Glutamatergic neuron (in vitro differentiated cells): ENCODE measurements around the gene MTG1. TPM values are rescaled to one million over a fixed set of nuclear protein-coding genes. Genes with fewer than 3 reads are reported as not detected.
A peak's percentile ranks its signal among the peaks of the same experiment; 100 is the strongest.

ENCODE experiments used
- DNase-seq: peaks from one replicate; pipeline ENCODE4 v3.0.0; 2022
- H3K27ac Mint-ChIP-seq: one replicate; pipeline ENCODE4 v1.8.0; 2020; ENCODE audit warnings: mild to moderate bottlenecking, mixed read lengths, inconsistent platforms; ENCODE audit not compliant: unreplicated experiment
- H3K27me3 Mint-ChIP-seq: one replicate; pipeline ENCODE4 v1.8.0; 2020; ENCODE audit warnings: mild to moderate bottlenecking, moderate library complexity, mixed read lengths, inconsistent platforms; ENCODE audit not compliant: unreplicated experiment
- H3K36me3 Mint-ChIP-seq: one replicate; pipeline ENCODE4 v1.8.0; 2020; ENCODE audit warnings: mild to moderate bottlenecking, mixed read lengths, inconsistent platforms; ENCODE audit not compliant: unreplicated experiment
- H3K4me1 Mint-ChIP-seq: one replicate; pipeline ENCODE4 v1.8.0; 2020; ENCODE audit warnings: mild to moderate bottlenecking, low read depth, mixed read lengths, inconsistent platforms; ENCODE audit not compliant: unreplicated experiment
- H3K4me3 Mint-ChIP-seq: one replicate; pipeline ENCODE4 v1.8.0; 2020; ENCODE audit warnings: mild to moderate bottlenecking, mixed read lengths, inconsistent platforms; ENCODE audit not compliant: unreplicated experiment
- H3K9me3 Mint-ChIP-seq: one replicate; pipeline ENCODE4 v1.8.0; 2020; ENCODE audit warnings: mild to moderate bottlenecking, moderate library complexity, mixed read lengths, inconsistent platforms; ENCODE audit not compliant: unreplicated experiment
- total RNA-seq: library from RNA; stranded (reverse); fragmentation: NEBNext Ultra II Directional; extraction: Animal tissue kit (Norgen Biotek cat#: 25700); gene quantifications from one replicate; pipeline ENCODE4 v1.2.1, GENCODE V29; 2021; ENCODE audit not compliant: unreplicated experiment
- TF ChIP-seq, protein P1 (sequence below): fragments of 200-600 bp; sonication (generic); IDR thresholded peaks from one replicate; pipeline ENCODE4 v1.5.0; 2021; ENCODE audit not compliant: partially characterized antibody, unreplicated experiment

The MTG1 gene
- total RNA-seq, 1 donor from 2014 or later, result 76.4 TPM

DNA sequence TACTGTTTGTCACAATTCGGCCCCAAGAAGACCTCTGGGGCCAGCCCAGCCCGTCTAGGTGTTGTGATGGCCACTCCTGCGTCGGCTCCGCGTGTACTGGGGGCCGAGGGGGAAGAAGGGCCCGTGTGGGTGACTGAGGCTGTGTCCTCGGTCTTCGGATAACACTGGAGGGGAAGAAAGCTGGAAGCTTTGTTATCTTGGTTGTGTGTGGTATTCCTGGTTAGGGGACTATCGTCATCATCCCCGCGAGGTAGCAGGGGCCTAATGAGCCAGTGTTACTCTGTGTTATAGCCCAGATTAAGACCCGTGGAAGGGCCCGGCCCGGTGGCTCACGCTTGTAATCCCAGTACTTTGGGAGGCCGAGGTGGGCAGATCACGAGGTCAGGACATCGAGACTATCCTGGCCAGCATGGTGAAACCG is 854 bp downstream of the MTG1 start:
- peaks cover 4% of the 10 kb centered on the region for H3K4me1 Mint-ChIP-seq
- H3K27me3 Mint-ChIP-seq, result no peaks in the 10 kb centered on the region
- peak overlapping the region; percentile 97 for H3K4me3 Mint-ChIP-seq
- TF ChIP-seq, protein P1, sequence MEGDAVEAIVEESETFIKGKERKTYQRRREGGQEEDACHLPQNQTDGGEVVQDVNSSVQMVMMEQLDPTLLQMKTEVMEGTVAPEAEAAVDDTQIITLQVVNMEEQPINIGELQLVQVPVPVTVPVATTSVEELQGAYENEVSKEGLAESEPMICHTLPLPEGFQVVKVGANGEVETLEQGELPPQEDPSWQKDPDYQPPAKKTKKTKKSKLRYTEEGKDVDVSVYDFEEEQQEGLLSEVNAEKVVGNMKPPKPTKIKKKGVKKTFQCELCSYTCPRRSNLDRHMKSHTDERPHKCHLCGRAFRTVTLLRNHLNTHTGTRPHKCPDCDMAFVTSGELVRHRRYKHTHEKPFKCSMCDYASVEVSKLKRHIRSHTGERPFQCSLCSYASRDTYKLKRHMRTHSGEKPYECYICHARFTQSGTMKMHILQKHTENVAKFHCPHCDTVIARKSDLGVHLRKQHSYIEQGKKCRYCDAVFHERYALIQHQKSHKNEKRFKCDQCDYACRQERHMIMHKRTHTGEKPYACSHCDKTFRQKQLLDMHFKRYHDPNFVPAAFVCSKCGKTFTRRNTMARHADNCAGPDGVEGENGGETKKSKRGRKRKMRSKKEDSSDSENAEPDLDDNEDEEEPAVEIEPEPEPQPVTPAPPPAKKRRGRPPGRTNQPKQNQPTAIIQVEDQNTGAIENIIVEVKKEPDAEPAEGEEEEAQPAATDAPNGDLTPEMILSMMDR, result no peak
- no peak for DNase-seq
- H3K9me3 Mint-ChIP-seq, result peaks cover 7% of the 10 kb centered on the region
- peak overlapping the region; percentile 97 for H3K27ac Mint-ChIP-seq
- no peaks in the 10 kb centered on the region for H3K36me3 Mint-ChIP-seq

DNA sequence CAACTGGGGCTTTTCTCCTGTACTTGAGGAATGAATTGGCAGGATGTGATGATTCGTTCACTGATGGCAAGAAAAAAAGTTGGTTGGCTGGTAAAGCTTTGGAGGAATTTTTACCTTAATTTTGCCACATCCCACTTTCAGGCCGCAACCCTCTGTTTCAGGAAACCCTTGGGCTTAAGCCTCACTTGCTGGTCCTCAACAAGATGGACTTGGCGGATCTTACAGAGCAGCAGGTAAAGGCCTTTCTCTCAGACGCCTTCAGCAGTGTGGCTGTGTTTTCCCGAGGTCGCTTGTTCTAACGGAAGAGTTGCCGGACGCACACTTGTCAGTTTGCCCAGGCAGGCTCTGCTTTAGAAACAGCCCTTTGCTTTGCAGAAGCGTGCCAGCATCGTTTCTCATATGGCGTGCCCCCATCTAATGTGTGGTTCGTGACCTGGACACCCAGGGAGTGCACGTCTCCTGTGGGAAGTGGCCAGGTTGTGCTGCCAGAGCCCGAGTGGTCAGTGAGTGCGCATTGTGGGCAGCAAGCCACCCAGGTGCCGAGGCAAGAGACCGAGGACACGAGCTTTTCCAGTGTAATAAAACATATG is 2.2 kb downstream of the MTG1 start:
- no peaks in the 10 kb centered on the region for H3K36me3 Mint-ChIP-seq
- no peaks in the 10 kb centered on the region for H3K27me3 Mint-ChIP-seq
- no peak for DNase-seq
- H3K27ac Mint-ChIP-seq, result peak overlapping the region; percentile 35
- H3K4me1 Mint-ChIP-seq, result peaks cover 4% of the 10 kb centered on the region
- TF ChIP-seq, protein P1, result no peak
- peak overlapping the region; percentile 97 for H3K4me3 Mint-ChIP-seq
- H3K9me3 Mint-ChIP-seq, result peaks cover 7% of the 10 kb centered on the region

DNA sequence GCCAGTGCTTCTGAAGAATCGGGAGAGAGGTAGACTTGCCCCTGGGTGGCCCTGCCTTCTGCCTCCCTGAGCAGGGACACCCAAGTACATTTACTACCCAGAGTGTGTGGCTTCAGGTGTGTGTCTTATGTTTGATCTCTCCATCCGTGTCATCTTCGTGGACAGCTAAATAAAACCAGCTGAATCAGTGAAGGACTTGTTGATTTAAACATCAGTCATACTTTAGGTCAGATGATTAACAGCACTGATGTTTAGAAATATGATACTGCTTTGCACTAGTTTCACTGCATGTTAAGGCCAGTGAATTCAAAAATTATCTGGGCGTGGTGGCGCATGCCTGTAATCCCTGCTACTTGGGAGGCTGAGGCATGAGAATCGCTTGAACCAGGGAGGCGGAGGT is 4.0 kb downstream of the MTG1 start:
- H3K27ac Mint-ChIP-seq, result no peak overlapping the region
- H3K9me3 Mint-ChIP-seq, result peaks cover 7% of the 10 kb centered on the region
- H3K36me3 Mint-ChIP-seq, result peaks cover 6% of the 10 kb centered on the region
- H3K4me1 Mint-ChIP-seq, result peaks cover 4% of the 10 kb centered on the region
- TF ChIP-seq, protein P1, result no peak
- no peak overlapping the region for H3K4me3 Mint-ChIP-seq
- H3K27me3 Mint-ChIP-seq, result no peaks in the 10 kb centered on the region
- no peak for DNase-seq

DNA sequence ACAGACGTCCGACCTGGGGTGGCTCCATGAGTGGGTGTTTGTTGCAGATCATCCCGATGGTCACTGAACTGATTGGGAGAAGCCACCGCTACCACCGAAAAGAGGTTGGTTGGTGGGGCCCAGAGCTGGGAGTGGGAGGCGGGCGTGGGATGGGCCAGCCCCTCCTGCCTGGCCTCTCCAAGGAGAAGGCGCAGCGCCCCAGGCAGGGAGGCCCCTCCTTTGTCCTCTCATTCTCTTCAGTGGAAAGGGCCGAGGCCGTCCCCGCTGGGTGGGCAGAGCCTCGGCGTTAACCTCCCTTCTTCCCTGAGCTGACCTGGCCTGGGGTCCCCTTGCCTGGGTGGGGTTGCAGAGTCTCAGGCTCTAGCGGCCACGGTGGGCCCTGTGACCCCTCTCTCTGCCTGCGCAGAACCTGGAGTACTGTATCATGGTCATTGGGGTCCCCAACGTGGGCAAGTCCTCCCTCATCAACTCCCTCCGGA is 5.2 kb downstream of the MTG1 start:
- no peak overlapping the region for H3K27ac Mint-ChIP-seq
- peaks cover 12% of the 10 kb centered on the region for H3K36me3 Mint-ChIP-seq
- peaks cover 4% of the 10 kb centered on the region for H3K4me1 Mint-ChIP-seq
- DNase-seq, result no peak
- H3K4me3 Mint-ChIP-seq, result no peak overlapping the region
- H3K9me3 Mint-ChIP-seq, result peaks cover 3% of the 10 kb centered on the region
- peaks cover 3% of the 10 kb centered on the region for H3K27me3 Mint-ChIP-seq
- TF ChIP-seq, protein P1, result no peak

DNA sequence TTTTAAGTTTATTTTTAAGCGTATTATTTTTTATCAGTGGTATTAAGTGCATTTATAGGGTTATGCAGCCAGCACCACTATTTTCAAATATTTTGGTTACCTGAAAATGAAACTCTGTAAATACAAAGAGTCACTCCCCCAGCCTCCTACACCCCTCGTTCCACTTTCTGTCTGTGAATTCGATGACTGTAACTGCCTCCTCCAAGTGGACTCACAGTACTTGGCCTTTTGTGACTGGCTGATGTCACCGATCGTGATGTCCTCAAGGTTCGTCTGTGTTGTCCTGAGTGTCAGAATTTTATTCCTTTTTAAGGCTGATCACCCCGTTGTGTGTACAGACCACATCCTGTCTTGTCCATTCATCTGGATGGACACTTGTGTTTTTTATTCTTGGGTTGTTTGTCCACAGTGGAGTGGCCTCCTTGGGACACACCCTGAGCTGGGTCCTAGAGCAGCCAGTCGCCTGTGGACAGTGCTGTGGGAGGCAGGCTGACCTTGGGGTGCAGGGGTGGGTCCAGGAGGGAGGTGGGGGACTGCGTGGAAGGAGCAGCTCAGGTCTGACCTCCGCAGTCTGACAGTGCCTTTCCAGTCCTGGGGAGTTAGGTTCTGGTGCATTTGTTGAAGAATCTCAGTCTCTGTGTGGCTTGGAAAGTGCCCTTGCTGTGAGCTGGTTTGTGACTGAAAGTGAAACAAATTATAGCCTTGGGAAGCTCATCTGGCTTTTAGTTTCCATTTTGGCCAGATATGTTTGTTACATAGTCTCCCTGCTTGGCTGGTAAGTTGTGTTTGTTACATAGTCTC is 6.9 kb downstream of the MTG1 start:
- peak overlapping the region; percentile 40 for H3K27ac Mint-ChIP-seq
- H3K27me3 Mint-ChIP-seq, result peaks cover 3% of the 10 kb centered on the region
- peaks cover 12% of the 10 kb centered on the region for H3K36me3 Mint-ChIP-seq
- no peak overlapping the region for H3K4me3 Mint-ChIP-seq
- no peak for DNase-seq
- no peaks in the 10 kb centered on the region for H3K9me3 Mint-ChIP-seq
- H3K4me1 Mint-ChIP-seq, result no peaks in the 10 kb centered on the region
- TF ChIP-seq, protein P1, result no peak
